NT2/D1 (cell line): ENCODE results near the gene SEMA4C.

ENCODE experiments used
- YY1 ChIP-seq: IDR thresholded peaks from 2 replicates; pipeline ENCODE4 v1.6.1; 2011; ENCODE audit not compliant: insufficient read length, insufficient read depth
- ZNF274 ChIP-seq: IDR thresholded peaks from 2 replicates; pipeline ENCODE4 v1.6.1; 2011; ENCODE audit warnings: mild to moderate bottlenecking, low read depth, low read length

DNA sequence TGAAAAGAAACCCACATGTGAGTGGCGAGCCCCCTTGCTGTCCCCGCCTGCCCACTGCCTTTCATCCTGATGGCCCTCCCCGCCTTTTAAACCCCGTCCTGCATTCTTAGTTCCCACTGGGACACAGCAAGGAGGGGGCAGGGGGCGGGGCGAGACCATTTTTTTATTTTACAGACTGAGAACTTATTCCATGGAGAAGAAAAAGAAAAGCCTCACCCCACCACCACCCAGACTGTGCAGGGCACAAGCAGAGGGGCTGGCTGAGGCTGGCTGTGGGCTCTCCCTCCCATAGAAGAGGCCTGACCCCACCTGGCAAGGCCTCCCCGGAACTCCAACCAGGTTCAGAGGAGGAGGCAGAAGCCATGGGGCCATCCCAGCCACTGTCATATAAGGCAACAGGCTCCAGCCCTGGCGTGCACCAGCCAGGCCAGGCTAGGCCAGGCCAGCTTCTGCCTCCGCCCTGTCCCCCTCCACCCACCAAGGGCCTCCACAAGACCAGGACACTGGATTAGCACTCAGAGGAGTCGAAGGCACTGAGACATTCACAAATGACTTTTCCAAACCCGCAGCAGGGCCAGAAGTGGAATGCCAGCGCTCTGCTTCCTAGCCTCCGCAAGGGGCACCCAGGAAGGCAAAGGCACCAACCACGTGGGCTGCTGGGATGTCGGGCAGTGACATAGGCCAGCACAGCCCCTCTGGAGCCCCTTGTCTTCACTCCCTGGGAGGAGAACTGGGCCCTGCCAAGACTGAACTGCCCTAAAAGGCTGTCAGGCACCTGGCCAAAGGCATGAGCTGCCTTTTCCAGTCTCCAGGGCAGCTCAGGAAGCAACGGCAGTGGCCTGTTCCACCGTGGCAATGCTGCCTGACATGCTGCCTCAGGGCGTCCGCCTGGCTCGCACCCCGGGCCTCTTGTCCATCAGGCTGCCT lies 37.5 kb upstream of the SEMA4C start:
- TF ChIP-seq ZNF274 (no peak), YY1 (no peak)
